ENCODE results near the gene BRI3BP. TPM values are rescaled to one million over a fixed set of nuclear protein-coding genes. Genes with fewer than 3 reads are reported as not detected.

BRI3BP gene
- total RNA-seq, 6 experiments from 2014 or later, result 4.7 to 11.4 (median 6.7) TPM

GRCh38 chr12:125004621-125005020 lies 11.2 kb downstream of the BRI3BP start:
- Histone ChIP-seq H3K9me3 (no peaks in the 10 kb centered on the region), H3K4me3 (no peak overlapping the region), H3K4me1 (no peaks in the 10 kb centered on the region), H3K27ac (no peak overlapping the region), H3K36me3 (no peaks in the 10 kb centered on the region), H3K27me3 (no peaks in the 10 kb centered on the region)
- intact Hi-C loops (cut with DNase I), result no loop called here
- TF ChIP-seq POLR2A (IDR thresholded peaks at IDR 0.05) (no peak), CTCF (IDR thresholded peaks at IDR 0.05) (no peak)
- DNase-seq, result no peak
- no peak for ATAC-seq
- 100% methylated on average over 6 of the region's 6 CpGs for WGBS (ENCODE audit: insufficient coverage, low coverage, low lambda C conversion rate, missing lambda C conversion rate)

GRCh38 chr12:125005652-125006051 lies 12.2 kb downstream of the BRI3BP start:
- Histone ChIP-seq H3K4me1 (no peaks in the 10 kb centered on the region), H3K36me3 (no peaks in the 10 kb centered on the region), H3K27ac (no peak overlapping the region), H3K9me3 (no peaks in the 10 kb centered on the region), H3K27me3 (no peaks in the 10 kb centered on the region), H3K4me3 (no peak overlapping the region)
- intact Hi-C loops (cut with DNase I), result no loop called here
- no peak for ATAC-seq
- 98% methylated on average over 8 of the region's 14 CpGs for WGBS (ENCODE audit: insufficient coverage, low coverage, low lambda C conversion rate, missing lambda C conversion rate)
- no peak for DNase-seq
- TF ChIP-seq CTCF (IDR thresholded peaks at IDR 0.05) (no peak), POLR2A (IDR thresholded peaks at IDR 0.05) (no peak)

GRCh38 chr12:125006365-125006764 lies 12.9 kb downstream of the BRI3BP start:
- Histone ChIP-seq H3K27me3 (no peaks in the 10 kb centered on the region), H3K9me3 (no peaks in the 10 kb centered on the region), H3K4me1 (no peaks in the 10 kb centered on the region), H3K4me3 (no peak overlapping the region), H3K27ac (no peak overlapping the region), H3K36me3 (no peaks in the 10 kb centered on the region)
- ATAC-seq (no peak), DNase-seq (no peak)
- TF ChIP-seq POLR2A (IDR thresholded peaks at IDR 0.05), result no peak
- TF ChIP-seq CTCF (IDR thresholded peaks at IDR 0.05), result no peak
- intact Hi-C loops (cut with DNase I), result no loop called here
- WGBS (ENCODE audit: insufficient coverage, low coverage, low lambda C conversion rate, missing lambda C conversion rate), result 93% methylated on average over 3 of the region's 11 CpGs

GRCh38 chr12:125013816-125014442 lies 20.5 kb downstream of the BRI3BP start:
- H3K4me1 ChIP-seq, result no peaks in the 10 kb centered on the region
- intact Hi-C loops (cut with DNase I), result no loop called here
- WGBS (ENCODE audit: insufficient coverage, low coverage, low lambda C conversion rate, missing lambda C conversion rate), result 79% methylated on average over 7 of the region's 14 CpGs
- no peaks in the 10 kb centered on the region for H3K9me3 ChIP-seq
- H3K27ac ChIP-seq, result no peak overlapping the region
- no peak for DNase-seq
- ATAC-seq, result peak in 2 of 4 donors; percentile 7 to 37
- H3K36me3 ChIP-seq, result no peaks in the 10 kb centered on the region
- H3K4me3 ChIP-seq, result no peak overlapping the region
- TF ChIP-seq CTCF (IDR thresholded peaks at IDR 0.05) (no peak), POLR2A (IDR thresholded peaks at IDR 0.05) (no peak)
- H3K27me3 ChIP-seq, result no peaks in the 10 kb centered on the region

GRCh38 chr12:125014526-125014925 lies 21.1 kb downstream of the BRI3BP start:
- TF ChIP-seq CTCF (IDR thresholded peaks at IDR 0.05) (no peak), POLR2A (IDR thresholded peaks at IDR 0.05) (no peak)
- ATAC-seq (no peak), DNase-seq (no peak)
- Histone ChIP-seq H3K9me3 (no peaks in the 10 kb centered on the region), H3K4me1 (no peaks in the 10 kb centered on the region), H3K36me3 (no peaks in the 10 kb centered on the region), H3K27ac (no peak overlapping the region), H3K27me3 (no peaks in the 10 kb centered on the region), H3K4me3 (no peak overlapping the region)
- 80% methylated on average over 4 of the region's 5 CpGs for WGBS (ENCODE audit: insufficient coverage, low coverage, low lambda C conversion rate, missing lambda C conversion rate)
- intact Hi-C loops (cut with DNase I), result no loop called here

Data from right lobe of liver (tissue), 6 donors.